IPS DF 19.7 (cell line): ENCODE data around the gene IFI27.
"Not testable (repeated sequence)": the region's sequence is repeated elsewhere in the genome, so short reads cannot be mapped to it uniquely, and the experiment has no call there.

Experiments
- DNase-seq: peaks from one replicate; pipeline ENCODE4 v3.0.0-alpha.2; 2013; ENCODE audit warnings: low read depth, low spot score

The IFI27 gene

DNA sequence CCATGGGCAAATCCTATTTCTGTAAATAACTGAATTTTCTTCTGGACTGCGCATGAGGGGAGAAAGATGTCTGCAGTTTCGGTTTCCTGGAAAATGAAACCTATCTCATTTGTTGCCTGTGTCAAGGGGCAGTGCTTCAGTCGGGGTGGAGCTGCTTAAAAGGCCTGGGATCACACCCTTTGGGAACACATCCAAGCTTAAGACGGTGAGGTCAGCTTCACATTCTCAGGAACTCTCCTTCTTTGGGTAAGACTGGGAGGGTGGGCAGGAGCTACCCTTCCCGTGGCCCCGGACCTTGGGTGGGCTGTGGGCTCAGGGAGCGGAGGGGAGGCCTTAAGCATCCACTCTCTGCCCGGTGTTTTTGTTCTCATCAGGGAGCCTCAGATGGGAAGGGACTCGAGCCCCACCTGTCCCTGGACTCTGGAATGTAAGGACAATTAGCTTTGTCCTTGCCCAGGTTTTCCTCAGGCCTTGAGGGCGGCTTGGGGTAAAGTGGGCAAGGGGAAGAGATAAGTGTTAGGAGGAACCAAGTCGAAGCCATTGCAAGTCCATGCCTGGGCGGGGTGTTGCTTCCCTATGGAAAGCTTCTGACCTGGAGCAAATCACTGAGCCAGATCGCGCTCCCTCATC lies at the start of gene IFI27:
Gene IFI27, plus strand, starts transcription at position 185 of the 630 bp plus-strand sequence.
- DNase-seq: no peak

DNA sequence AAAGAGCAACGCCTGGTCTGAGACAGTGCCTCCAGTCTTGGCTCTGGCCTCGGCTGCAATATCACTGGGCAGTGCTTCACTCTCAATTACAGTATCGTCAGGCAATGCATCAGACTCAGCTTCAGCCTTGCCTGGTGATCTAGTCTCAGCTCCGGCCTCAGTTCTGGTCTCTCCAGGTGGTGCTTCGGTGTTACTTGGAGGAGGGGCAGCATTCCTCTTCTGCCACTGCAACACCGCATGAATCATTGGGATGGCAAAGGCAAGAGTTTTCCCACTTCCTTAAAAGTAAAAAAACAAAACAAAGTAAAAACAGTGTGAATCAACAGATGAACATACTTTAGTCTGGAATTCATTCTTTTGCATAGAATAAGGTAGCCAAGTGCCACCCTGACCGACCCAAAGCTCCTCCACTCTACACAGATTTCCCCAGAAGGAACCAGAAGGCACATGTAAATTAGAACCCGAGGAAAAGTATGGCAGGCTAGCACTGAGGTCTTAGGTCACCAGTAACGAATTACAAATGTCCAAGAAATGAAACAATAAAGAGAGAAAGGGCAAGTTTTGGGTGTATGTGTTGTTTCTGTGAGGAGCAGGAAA lies 48.1 kb upstream of the IFI27 start:
- DNase-seq: no peak

DNA sequence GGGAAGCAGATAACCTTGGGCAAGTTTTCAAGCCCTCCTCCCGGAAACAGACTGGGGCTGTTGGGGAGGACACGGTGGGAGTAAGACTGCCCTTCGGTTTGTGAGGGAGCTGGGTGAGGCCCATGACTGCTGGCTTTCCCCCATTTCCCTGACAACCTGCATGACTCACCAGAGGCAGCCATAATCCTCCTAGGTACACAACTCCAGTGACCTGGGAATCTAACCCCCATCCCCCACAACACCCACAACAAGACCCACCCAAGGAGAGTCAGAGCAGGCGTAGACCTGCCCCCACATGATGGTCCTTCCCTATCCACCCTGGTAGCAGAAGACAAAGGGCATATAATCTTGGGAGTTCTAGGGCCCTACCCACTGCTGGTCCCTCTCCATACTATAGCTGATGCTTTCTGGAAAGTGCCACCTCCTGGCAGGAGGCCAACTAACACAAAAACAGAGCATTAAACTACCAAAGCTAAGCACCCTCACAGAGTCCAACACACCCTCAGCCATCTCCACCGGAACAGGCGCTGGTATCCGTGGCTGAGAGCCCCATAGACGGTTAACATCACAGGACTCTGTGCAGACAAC lies 44.4 kb upstream of the IFI27 start:
- no peak for DNase-seq

- not testable (repeated sequence) for DNase-seq
These were observed 38.5 kb upstream of the IFI27 start for GRCh38 chr14:94072076-94072475.

- DNase-seq: no peak
These were observed 36.0 kb upstream of the IFI27 start for GRCh38 chr14:94074534-94074933.

DNA sequence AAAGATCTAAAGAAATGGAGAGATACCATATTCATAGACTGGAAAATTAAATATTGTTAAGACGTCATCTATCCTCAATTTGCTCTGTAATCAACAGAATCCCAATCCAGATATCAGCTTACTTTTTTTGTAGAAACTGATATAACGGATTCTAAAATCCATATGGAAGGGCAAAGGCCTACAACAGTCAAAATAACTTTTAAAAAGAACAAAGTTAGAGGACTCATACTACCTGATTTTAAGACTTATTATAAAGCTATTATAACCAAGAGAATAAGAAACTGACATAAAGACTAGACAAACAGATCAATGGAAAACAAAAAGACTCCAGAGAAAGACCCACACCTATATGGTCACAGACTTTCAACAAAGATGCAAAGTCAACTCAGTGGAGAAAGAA lies 35.5 kb upstream of the IFI27 start:
- no peak for DNase-seq

- no peak for DNase-seq
These were observed 33.3 kb upstream of the IFI27 start for GRCh38 chr14:94077111-94077821.

- DNase-seq: no peak
These were observed 32.7 kb upstream of the IFI27 start for GRCh38 chr14:94077823-94078222.

- DNase-seq: no peak
These were observed 30.5 kb upstream of the IFI27 start for GRCh38 chr14:94079891-94080620.

DNA sequence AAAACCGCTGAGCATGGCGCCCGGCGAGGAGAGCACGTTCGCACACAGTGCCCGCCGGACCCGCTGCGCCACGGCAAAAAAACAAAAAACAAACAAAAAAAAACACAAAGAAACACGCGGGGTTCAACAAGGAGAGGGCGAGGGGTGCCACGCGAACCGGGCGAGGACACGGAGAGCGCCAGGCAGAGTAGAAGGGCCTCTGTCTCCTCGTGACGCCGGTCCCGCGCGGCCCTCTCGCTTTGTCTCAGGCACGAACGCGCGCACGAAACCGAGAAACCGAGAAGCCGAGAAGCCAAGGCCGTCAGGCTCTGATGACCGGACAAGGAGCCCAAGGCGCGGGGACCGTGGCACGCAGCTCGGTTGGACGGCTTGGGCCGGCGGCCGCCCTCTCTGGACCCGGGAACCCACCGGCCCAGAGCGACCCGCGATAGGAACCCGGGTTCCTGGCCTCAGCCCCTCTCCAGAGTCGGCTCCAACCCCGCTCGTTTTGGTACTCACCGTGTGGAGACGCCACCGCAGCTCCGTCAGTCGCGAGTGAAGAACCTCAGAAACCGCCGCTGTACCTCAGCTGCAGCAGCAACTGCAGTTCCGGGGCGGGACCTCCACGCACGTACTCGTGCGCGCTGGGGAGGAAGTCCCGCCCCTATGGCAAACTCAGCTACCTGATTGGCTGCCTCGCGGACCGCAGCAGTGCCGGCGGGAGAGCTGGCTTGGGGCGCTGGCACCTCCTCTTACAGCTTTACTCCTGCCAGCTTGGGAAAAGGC lies 29.7 kb upstream of the IFI27 start, which contains the start of the genes DDX24 and IFI27L1:
Gene DDX24, minus strand, starts transcription at position 582 of the 765 bp plus-strand sequence. CDS start 1,460 bp downstream, outside the sequence.
Gene IFI27L1, plus strand, starts transcription at position 690 of the 765 bp plus-strand sequence. CDS start 15,628 bp downstream, outside the sequence.
- DNase-seq: peak; percentile 63

DNA sequence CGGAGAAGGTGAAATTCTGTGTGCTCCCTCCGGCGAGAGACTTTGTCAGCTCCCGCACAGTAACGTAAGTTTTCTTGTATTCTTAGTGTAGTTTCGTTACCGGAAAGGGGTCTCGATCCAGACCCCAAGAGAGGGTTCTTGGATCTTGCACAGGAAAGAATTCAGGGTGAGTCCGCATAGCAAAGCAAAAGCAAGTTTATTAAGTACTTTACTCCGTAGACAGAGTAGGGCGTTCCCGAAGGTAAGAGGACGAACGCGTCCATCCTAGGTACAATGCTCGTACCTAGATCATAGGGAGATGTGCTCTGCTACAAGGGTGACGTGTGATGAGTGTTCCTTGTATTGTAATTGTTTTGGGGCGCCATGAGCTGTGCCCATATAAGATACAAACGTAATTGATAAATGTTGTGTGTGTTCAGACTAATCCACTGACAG lies 29.1 kb upstream of the IFI27 start:
- DNase-seq: no peak

DNA sequence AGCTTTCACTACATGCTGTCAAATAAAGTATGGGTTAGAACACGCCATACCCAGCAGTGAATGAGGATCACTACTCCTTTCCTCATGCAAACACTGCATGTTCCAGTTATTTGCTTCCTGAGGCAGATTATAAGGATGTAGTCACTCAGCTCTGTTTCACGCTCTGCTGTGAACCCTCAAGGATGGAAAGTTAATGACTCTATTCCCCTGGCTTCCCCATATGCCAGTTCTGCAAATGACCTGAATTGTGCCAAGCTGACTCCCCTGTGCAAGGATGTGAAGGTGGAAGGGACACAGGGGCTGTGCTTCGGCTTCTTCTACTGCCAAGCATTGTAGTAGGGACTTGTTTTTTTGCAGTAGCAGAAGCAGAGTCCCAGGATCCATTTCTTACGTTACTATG lies 22.6 kb upstream of the IFI27 start:
- no peak for DNase-seq

- no peak for DNase-seq
These were observed 22.0 kb upstream of the IFI27 start for GRCh38 chr14:94088516-94088915.

GRCh38 chr14:94089479-94089878 lies 21.1 kb upstream of the IFI27 start:
- no peak for DNase-seq

DNA sequence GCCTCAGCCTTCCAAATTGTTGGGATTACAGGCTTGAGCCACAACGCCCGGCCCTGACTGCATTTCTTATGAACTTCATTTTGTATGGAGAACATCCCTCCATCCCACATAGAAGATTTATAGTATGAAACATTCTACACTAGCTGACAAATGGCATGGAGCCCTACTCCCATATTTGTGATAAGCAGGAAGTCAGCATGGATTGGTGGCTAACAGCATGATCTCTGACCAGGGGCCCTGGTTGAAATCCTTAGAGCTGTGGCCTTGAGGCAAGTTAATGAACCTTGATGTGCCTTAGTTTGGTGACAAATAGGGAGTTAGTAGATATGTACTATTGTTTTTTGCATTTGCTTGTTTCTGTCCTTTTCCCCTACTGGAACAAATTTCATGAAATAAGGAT lies 17.1 kb upstream of the IFI27 start:
- no peak for DNase-seq

DNA sequence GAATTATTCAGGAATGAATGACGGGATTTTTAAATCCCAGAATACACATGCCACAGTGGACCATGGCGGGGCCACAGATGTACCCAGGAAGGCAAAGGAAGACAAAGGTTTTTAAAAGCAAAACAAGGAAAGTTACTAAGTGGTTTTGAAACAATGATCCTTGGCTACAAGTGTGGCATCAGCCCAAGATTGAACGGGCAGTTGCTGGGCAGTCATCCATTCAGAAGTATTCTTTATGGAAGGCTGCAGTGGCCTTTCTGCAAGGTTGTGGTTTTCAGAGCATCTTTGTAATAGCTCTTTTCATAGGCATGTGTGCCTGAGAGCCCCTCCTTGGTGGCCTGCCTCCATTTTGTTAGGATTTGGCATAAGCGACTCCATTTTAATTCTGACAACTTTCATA lies 13.4 kb upstream of the IFI27 start:
- DNase-seq: no peak

- DNase-seq: no peak
These were observed 12.1 kb upstream of the IFI27 start for GRCh38 chr14:94098326-94098992.

- no peak for DNase-seq
These were observed 11.5 kb upstream of the IFI27 start for GRCh38 chr14:94099006-94099405.

DNA sequence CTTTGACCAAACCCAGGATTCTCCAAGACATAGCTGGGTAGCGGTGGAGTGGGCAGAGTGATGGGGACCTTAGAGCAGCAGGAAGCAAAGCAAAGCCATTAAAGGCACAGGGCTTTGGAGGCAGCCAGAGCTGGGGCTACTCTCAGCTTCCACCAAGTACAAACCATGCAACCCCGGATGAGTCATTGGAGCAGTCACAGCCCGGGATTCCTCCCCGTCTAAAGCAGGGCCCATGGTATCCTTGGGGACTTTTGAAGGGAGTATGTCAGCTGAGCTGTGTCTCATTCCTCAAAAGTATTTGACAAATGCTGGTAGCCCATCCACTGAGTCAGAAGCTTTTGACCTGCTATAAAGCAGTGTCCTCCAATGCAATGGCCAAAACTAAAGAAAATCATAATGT lies 9.7 kb upstream of the IFI27 start:
- no peak for DNase-seq

DNA sequence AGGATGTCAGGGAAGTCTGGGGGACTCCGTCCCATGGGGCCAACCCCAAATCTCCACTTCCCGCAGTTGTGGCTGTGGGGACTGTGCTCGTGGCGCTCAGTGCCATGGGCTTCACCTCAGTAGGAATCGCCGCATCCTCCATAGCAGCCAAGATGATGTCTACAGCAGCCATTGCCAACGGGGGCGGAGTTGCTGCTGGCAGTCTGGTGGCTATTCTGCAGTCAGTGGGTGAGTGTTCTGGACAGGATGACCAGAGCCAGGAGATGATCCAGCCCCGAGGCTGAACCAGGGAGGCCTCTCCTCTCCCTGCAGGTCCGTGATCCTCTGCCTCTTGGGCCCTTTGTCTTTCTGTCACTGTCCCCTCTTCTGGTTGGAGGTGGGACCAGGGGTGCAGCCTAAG lies 8.8 kb upstream of the IFI27 start:
- DNase-seq: no peak
